ENCODE results near the gene PTPRS.

DNA sequence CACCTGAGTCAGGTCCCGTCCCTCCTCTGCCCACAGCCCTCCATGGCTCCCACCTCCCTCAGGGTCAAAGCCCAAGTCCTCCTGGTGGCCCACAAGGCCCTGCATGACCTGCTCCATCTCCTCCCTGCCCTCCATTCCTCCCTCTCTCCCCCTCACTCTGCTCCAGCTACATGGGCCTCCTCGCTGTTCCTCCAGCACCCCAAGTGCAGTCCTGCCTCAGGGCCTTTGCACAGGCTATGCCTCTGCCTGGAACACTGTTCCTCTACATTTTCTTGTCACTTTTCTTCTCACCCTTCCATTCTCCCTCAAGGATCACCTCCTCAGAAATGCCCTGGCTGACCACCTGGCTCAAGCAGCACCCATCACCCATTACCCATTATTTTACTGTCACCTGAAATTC is 41.5 kb downstream of the PTPRS start:
- TF ChIP-seq GATA3 (IDR thresholded peaks at IDR 0.05; ENCODE audit: low read depth, low read length) (no peak), GATA2 (IDR thresholded peaks at IDR 0.05; ENCODE audit: low read depth, low read length) (no peak)

Measured in SH-SY5Y (cell line).